Cardiac muscle cell (in vitro differentiated cells and primary cell): ENCODE data around the gene MYOM3. TPM values are rescaled to one million over a fixed set of nuclear protein-coding genes. Genes with fewer than 3 reads are reported as not detected.

ENCODE experiments used
- DNase-seq, 2 donors: peaks; one replicate each; pipeline versions ENCODE4 v3.0.0 to v3.0.0-alpha.2; 2010 to 2017; ENCODE audit warnings: low read depth in 1 of 2, low spot score in 1 of 2
- H3K27ac ChIP-seq: fragments of 200-600 bp; sonication (generic); 2 replicates; pipeline ENCODE4 v1.5.1; 2016
- H3K27me3 ChIP-seq: fragments of 200-600 bp; sonication (generic); 2 replicates; pipeline ENCODE4 v1.6.0; 2016; ENCODE audit warnings: control low read depth
- H3K36me3 ChIP-seq: fragments of 200-600 bp; sonication (generic); 2 replicates; pipeline ENCODE4 v1.5.1; 2016; ENCODE audit warnings: control low read depth
- H3K4me1 ChIP-seq: fragments of 200-600 bp; sonication (generic); 2 replicates; pipeline ENCODE4 v1.8.1; 2017; ENCODE audit warnings: low read depth, mild to moderate bottlenecking, mixed run types
- H3K4me3 ChIP-seq: fragments of 200-600 bp; sonication (generic); 2 replicates; pipeline ENCODE4 v1.5.1; 2016; ENCODE audit warnings: mild to moderate bottlenecking
- H3K9me3 ChIP-seq: fragments of 200-600 bp; sonication (generic); 2 replicates; pipeline ENCODE4 v1.5.1; 2017; ENCODE audit warnings: low read depth, mild to moderate bottlenecking, control low read depth
- CTCF ChIP-seq: IDR thresholded peaks from 2 replicates; pipeline ENCODE4 v1.5.1; 2012; ENCODE audit warnings: low read depth, mild to moderate bottlenecking, low read length
- polyA plus RNA-seq: library from polyadenylated mRNA; unstranded; fragments of >200 nt; fragmentation: Nextera tagmentation; extraction: Ambion mirVana; gene quantifications from 2 replicates; pipeline ENCODE4 v1.2.1, GENCODE V29; 2016
- total RNA-seq: library from RNA; depleted of rRNA; stranded (reverse); fragments of >200 nt; gene quantifications from 2 replicates; pipeline ENCODE4 v1.2.3, GENCODE V29; 2016

The MYOM3 gene
- total and polyA plus RNA-seq, 2 experiments from 2014 or later: 0.71 TPM; not detected in 1

- no peaks in the 10 kb centered on the region for H3K36me3 ChIP-seq
- no peak overlapping the region for H3K4me3 ChIP-seq
- H3K27me3 ChIP-seq: no peaks in the 10 kb centered on the region
- no peak for TF ChIP-seq CTCF
- no peak overlapping the region for H3K27ac ChIP-seq
- no peaks in the 10 kb centered on the region for H3K9me3 ChIP-seq
- no peaks in the 10 kb centered on the region for H3K4me1 ChIP-seq
- no peak for DNase-seq
Measured at GRCh38 chr1:24140741-24141181, 28.8 kb upstream of the MYOM3 start.

- Histone ChIP-seq H3K9me3 (no peaks in the 10 kb centered on the region), H3K27ac (no peak overlapping the region), H3K27me3 (no peaks in the 10 kb centered on the region), H3K4me3 (no peak overlapping the region), H3K36me3 (no peaks in the 10 kb centered on the region), H3K4me1 (no peaks in the 10 kb centered on the region)
- no peak for TF ChIP-seq CTCF
- DNase-seq: no peak
Measured at GRCh38 chr1:24139841-24140425, 28.0 kb upstream of the MYOM3 start.

DNA sequence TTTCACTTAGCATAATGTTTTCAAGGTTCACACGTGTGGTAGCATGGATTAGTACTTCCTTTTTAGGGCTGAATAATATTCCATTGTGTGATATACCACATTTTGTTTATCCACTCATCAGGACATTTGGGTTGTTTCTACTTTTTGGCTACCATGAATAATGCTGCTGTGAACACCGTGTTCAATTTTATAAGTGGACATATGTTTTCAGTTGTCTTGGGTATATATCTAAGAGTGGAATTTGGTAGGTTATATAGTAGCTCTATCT is 27.2 kb upstream of the MYOM3 start:
- H3K9me3 ChIP-seq: no peaks in the 10 kb centered on the region
- H3K27me3 ChIP-seq: no peaks in the 10 kb centered on the region
- TF ChIP-seq CTCF: no peak
- DNase-seq: no peak
- no peaks in the 10 kb centered on the region for H3K4me1 ChIP-seq
- no peak overlapping the region for H3K27ac ChIP-seq
- no peaks in the 10 kb centered on the region for H3K36me3 ChIP-seq
- no peak overlapping the region for H3K4me3 ChIP-seq

GRCh38 chr1:24138476-24139221 is 26.7 kb upstream of the MYOM3 start:
- TF ChIP-seq CTCF: no peak
- Histone ChIP-seq H3K27ac (no peak overlapping the region), H3K9me3 (no peaks in the 10 kb centered on the region), H3K36me3 (no peaks in the 10 kb centered on the region), H3K4me1 (no peaks in the 10 kb centered on the region), H3K4me3 (no peak overlapping the region), H3K27me3 (no peaks in the 10 kb centered on the region)
- DNase-seq: no peak

DNA sequence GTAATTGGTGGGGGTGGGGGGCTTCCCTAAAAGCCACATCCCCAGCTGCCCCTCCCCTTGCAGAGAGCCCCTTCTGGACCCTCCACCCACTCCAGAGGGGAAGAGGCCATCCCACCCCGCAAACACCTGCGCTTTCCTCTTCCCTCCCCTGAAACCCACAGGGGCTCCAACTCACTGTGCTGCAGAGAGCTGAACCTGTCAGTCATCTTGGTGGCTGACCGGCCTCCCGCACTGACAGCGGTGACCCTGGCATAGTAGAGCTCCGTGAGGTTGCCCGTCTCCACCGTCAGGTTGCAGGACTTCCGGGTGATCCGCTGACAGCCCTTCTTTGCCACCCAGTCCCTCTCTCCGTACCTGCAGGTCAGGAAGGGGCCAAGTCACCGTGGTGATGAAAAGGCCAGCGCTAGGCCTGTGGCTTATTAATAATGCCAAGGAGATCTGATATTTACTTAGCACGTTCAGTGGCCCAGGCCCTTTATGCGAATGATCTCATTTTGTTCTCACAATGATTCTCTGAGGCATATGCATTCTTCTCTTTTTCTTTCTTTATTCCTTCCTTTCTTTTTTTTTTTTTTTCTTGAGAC is 25.1 kb upstream of the MYOM3 start:
- DNase-seq: no peak
- H3K9me3 ChIP-seq: no peaks in the 10 kb centered on the region
- no peaks in the 10 kb centered on the region for H3K4me1 ChIP-seq
- no peaks in the 10 kb centered on the region for H3K36me3 ChIP-seq
- H3K27me3 ChIP-seq: no peaks in the 10 kb centered on the region
- no peak for TF ChIP-seq CTCF
- no peak overlapping the region for H3K4me3 ChIP-seq
- no peak overlapping the region for H3K27ac ChIP-seq
